Measurements from ENCODE around the gene LRMDA.

GRCh38 chr10:76026176-76026771, 594.9 kb downstream of the LRMDA start:
- TF ChIP-seq ZFP36 (IDR thresholded peaks at IDR 0.05; ENCODE audit: borderline replicate concordance, low read depth, low read length, partially characterized antibody) = no peak
- TF ChIP-seq POLR2A (IDR thresholded peaks at IDR 0.05; ENCODE audit: insufficient read depth in 1 of 2, low read depth in 2 of 2, low read length in 2 of 2) = no peak; a peak in 1 of 4 replicates
- TF ChIP-seq MBNL3 (CRISPR knock-in tag; conservative IDR thresholded peaks at IDR 0.05) = no peak
- no peak for TF ChIP-seq HDAC2 (CRISPR knock-in tag; IDR thresholded peaks at IDR 0.05)
- no peak for TF ChIP-seq ZBTB21 (CRISPR knock-in tag; IDR thresholded peaks at IDR 0.05)

All from HepG2 (cell line).